Panc1 (cell line): ENCODE measurements around the gene NINJ2. TPM values are rescaled to one million over a fixed set of nuclear protein-coding genes. Genes with fewer than 3 reads are reported as not detected.
"Not testable (repeated sequence)": the region's sequence is repeated elsewhere in the genome, so short reads cannot be mapped to it uniquely, and the experiment has no call there.

Experiments used
- ATAC-seq: fragments of 200-7000 bp; cut with Tn5 transposase; 2 replicates; pipeline ENCODE4 v1.9.1; 2020; ENCODE audit warnings: mild to moderate bottlenecking, moderate library complexity
- BruUV-seq: library from RNA; stranded (reverse); fragments of 400-500 nt; replicated peaks from 2 replicates; lab custom pipeline; 2021; lab: Mats Ljungman, UMichigan
- CTCF ChIA-PET: fragments of 300-600 bp; sonication (Branson Sonifier 250); formaldehyde crosslinking; loops from one replicate; lab custom pipeline; 2022; ENCODE audit warnings: antibody characterized with exemption; lab: Charles Lee
- POLR2A ChIA-PET: fragments of 300-600 bp; sonication (Branson Sonifier 250); formaldehyde crosslinking; loops from one replicate; lab custom pipeline; 2022; ENCODE audit warnings: antibody characterized with exemption; lab: Charles Lee
- DNase-seq: peaks from one replicate; pipeline ENCODE4 v3.0.0-alpha.2; 2010; ENCODE audit warnings: low read depth, low spot score
- H3K27ac ChIP-seq: 2 replicates; pipeline ENCODE4 v1.5.1; 2011; ENCODE audit warnings: mild to moderate bottlenecking, low read length, inconsistent platforms
- H3K27me3 ChIP-seq: fragments of 200-500 bp; sonication (Bioruptor generic); 2 replicates; pipeline ENCODE4 v1.6.0; 2014; ENCODE audit warnings: low read length, inconsistent platforms; ENCODE audit not compliant: control insufficient read depth, insufficient read depth
- H3K36me3 ChIP-seq: fragments of 200-500 bp; sonication (Bioruptor generic); 2 replicates; pipeline ENCODE4 v1.5.1; 2014; ENCODE audit warnings: inconsistent platforms, mild to moderate bottlenecking, low read length, moderate library complexity; ENCODE audit not compliant: control insufficient read depth, insufficient read depth
- H3K4me1 ChIP-seq: 2 replicates; pipeline ENCODE4 v1.5.1; 2011; ENCODE audit warnings: inconsistent platforms, mild to moderate bottlenecking, low read length, moderate library complexity; ENCODE audit not compliant: control insufficient read depth, insufficient read depth
- H3K4me3 ChIP-seq, 2 experiments: 2 replicates each; pipeline ENCODE4 v1.5.1; 2011 to 2012; ENCODE audit warnings: low read depth in 2 of 2, low read length in 2 of 2, mild to moderate bottlenecking in 2 of 2, inconsistent platforms in 1 of 2, moderate library complexity in 1 of 2
- H3K9me3 ChIP-seq: fragments of 200-500 bp; sonication (Bioruptor generic); 2 replicates; pipeline ENCODE4 v1.5.1; 2014; ENCODE audit warnings: low read depth, mild to moderate bottlenecking, inconsistent platforms, low read length, moderate library complexity; ENCODE audit not compliant: control insufficient read depth, insufficient read depth
- POLR2AphosphoS5 ChIP-seq: IDR thresholded peaks from 2 replicates; pipeline ENCODE4 v1.6.1; 2012; ENCODE audit warnings: mild to moderate bottlenecking, low read depth, low read length, moderate library complexity
- SIN3A ChIP-seq: IDR thresholded peaks from 2 replicates; pipeline ENCODE4 v1.6.1; 2012; ENCODE audit warnings: low read depth, mild to moderate bottlenecking, low read length, moderate library complexity, borderline replicate concordance; ENCODE audit not compliant: insufficient read depth
- TCF7L2 ChIP-seq: IDR thresholded peaks from 2 replicates; pipeline ENCODE4 v1.6.1; 2011; ENCODE audit warnings: mild to moderate bottlenecking, low read depth, low read length, inconsistent platforms
- in situ Hi-C: cut with HindIII; loops from 2 replicates; pipeline ENCODE4 v1.10.0; 2016; ENCODE audit warnings: low sequenced_read_pairs, low pct_unique_long_range_greater_than_20kb
- intact Hi-C: fragments of 100-400 bp; cut with micrococcal nuclease; formaldehyde crosslinking; loops from one replicate; pipeline ENCODE4 v1.10.0; 2022; ENCODE audit not compliant: unreplicated experiment
- total RNA-seq: library from RNA; stranded (reverse); gene quantifications from one replicate; pipeline ENCODE4 v1.2.1, GENCODE V29; 2021; ENCODE audit not compliant: unreplicated experiment
- TF ChIP-seq, protein P1 (sequence below), 2 experiments: IDR thresholded peaks; 2 replicates each; pipeline ENCODE4 v1.6.1; 2011 to 2012; ENCODE audit warnings: low read depth in 2 of 2, control low read depth in 1 of 2, low read length in 1 of 2, mild to moderate bottlenecking in 1 of 2, moderate library complexity in 1 of 2; ENCODE audit not compliant: insufficient read depth in 1 of 2
- TF ChIP-seq, protein P2 (sequence below): fragments of 450-650 bp; IDR thresholded peaks from 2 replicates; pipeline ENCODE4 v1.5.1; 2017; ENCODE audit warnings: mild to moderate bottlenecking

NINJ2 gene
- total RNA-seq, 1 experiment from 2014 or later = 1.9 TPM

DNA sequence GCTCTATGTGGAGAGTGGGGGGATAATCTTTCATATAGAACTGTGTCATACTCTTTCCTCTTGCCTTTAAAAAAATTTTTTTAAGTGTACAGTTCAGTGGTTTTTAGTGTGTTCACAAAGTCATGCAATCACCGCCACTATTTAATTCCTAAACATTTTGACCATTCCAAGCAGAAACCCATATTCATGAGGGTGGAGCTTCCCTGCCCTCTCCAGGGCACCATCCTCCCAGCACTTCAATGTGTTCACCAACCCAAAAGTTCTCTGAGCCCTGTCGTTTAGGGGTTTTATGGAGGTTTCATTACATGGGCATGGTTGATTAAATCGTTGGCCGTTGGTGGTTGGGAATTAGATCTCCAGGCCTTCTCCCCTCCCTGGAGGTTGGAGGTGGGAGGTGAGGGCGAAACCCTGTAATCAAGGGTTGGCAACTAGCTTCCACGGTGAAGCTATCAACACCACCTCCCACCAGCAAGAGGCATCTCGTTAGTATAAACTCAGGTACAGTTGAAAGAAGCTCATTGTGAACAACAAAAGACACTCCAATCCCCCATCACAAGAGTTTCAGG is 46.3 kb upstream of the NINJ2 start:
- POLR2A ChIA-PET = interaction anchor here (0.5 to 0.6 kb wide), 2 partner anchors 33 to 53 kb away, joined by 3 to 5 read pairs; no protein-coding TSS in a partner anchor
- Histone ChIP-seq H3K36me3 (no peaks in the 10 kb centered on the region), H3K4me3 (no peak overlapping the region), H3K27me3 (no peaks in the 10 kb centered on the region), H3K9me3 (no peaks in the 10 kb centered on the region), H3K27ac (no peak overlapping the region), H3K4me1 (peaks cover 5% of the 10 kb centered on the region)
- ATAC-seq = no peak
- in situ Hi-C loops = no loop called here
- CTCF ChIA-PET = no interaction called here
- TF ChIP-seq SIN3A (no peak), TCF7L2 (no peak), POLR2AphosphoS5 (no peak)
- TF ChIP-seq, protein P1, sequence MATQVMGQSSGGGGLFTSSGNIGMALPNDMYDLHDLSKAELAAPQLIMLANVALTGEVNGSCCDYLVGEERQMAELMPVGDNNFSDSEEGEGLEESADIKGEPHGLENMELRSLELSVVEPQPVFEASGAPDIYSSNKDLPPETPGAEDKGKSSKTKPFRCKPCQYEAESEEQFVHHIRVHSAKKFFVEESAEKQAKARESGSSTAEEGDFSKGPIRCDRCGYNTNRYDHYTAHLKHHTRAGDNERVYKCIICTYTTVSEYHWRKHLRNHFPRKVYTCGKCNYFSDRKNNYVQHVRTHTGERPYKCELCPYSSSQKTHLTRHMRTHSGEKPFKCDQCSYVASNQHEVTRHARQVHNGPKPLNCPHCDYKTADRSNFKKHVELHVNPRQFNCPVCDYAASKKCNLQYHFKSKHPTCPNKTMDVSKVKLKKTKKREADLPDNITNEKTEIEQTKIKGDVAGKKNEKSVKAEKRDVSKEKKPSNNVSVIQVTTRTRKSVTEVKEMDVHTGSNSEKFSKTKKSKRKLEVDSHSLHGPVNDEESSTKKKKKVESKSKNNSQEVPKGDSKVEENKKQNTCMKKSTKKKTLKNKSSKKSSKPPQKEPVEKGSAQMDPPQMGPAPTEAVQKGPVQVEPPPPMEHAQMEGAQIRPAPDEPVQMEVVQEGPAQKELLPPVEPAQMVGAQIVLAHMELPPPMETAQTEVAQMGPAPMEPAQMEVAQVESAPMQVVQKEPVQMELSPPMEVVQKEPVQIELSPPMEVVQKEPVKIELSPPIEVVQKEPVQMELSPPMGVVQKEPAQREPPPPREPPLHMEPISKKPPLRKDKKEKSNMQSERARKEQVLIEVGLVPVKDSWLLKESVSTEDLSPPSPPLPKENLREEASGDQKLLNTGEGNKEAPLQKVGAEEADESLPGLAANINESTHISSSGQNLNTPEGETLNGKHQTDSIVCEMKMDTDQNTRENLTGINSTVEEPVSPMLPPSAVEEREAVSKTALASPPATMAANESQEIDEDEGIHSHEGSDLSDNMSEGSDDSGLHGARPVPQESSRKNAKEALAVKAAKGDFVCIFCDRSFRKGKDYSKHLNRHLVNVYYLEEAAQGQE (IDR thresholded peaks at IDR 0.05; ENCODE audit: insufficient read depth in 1 of 2, low read depth in 2 of 2, low read length in 1 of 2) = no peak
- TF ChIP-seq, protein P2, sequence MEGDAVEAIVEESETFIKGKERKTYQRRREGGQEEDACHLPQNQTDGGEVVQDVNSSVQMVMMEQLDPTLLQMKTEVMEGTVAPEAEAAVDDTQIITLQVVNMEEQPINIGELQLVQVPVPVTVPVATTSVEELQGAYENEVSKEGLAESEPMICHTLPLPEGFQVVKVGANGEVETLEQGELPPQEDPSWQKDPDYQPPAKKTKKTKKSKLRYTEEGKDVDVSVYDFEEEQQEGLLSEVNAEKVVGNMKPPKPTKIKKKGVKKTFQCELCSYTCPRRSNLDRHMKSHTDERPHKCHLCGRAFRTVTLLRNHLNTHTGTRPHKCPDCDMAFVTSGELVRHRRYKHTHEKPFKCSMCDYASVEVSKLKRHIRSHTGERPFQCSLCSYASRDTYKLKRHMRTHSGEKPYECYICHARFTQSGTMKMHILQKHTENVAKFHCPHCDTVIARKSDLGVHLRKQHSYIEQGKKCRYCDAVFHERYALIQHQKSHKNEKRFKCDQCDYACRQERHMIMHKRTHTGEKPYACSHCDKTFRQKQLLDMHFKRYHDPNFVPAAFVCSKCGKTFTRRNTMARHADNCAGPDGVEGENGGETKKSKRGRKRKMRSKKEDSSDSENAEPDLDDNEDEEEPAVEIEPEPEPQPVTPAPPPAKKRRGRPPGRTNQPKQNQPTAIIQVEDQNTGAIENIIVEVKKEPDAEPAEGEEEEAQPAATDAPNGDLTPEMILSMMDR = no peak
- intact Hi-C loops = no loop called here
- BruUV-seq = no TSS peak
- DNase-seq = no peak

DNA sequence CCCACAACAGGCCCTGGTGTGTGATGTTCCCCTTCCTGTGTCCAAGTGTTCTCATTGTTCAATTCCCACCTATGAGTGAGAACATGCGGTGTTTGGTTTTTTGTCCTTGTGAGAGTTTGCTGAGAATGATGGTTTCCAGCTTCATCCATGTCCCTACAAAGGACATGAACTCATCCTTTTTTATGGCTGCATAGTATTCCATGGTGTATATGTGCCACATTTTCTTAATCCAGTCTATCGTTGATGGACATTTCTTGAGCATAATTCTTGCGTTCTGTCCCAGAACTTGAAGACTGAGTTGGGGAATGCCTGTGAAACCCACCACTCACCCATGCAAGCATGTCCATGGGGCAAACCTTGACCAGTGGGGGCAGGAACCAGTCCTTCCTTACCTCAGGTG is 44.8 kb upstream of the NINJ2 start:
- H3K4me3 ChIP-seq, POLR2A ChIA-PET, CTCF ChIA-PET, H3K27me3 ChIP-seq, H3K9me3 ChIP-seq, H3K4me1 ChIP-seq, BruUV-seq, DNase-seq, in situ Hi-C loops, H3K27ac ChIP-seq, intact Hi-C loops, H3K36me3 ChIP-seq, ATAC-seq: not testable (repeated sequence)

DNA sequence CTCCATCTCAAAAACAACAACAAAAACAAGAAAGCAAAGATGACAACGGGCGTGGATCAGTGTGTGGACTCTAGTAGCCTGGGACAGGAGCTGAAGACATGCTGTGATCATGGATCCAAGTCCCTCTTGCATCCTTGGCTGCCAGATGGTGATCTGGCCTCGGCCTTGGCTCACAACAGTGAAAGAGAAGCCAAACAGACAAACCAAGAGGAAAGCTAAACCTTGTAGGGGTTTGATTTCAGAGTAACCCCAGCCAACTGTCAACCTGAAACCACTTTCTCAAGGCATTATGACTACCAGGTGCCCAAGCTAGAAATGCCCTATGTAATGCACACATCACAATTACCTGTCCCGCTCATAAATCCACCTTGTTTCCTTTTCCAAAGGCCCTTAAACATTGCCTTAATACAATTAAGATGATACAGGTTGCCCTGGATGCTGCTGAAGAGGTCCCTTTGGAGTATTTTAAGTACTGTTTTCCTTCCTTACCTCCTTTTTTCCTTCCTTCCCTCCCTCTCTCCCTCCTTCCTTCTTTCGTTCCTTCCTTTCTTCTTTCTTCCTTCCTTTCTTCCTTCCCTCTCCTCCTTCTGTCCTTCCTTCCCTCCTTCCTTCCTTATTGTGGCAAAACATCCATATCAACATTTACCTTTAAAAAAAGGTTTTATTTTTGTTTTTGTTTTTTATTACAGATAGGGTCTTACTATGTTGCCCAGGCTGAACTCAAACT is 41.4 kb upstream of the NINJ2 start:
- Histone ChIP-seq H3K4me1 (no peaks in the 10 kb centered on the region), H3K27me3 (no peaks in the 10 kb centered on the region), H3K9me3 (no peaks in the 10 kb centered on the region), H3K36me3 (no peaks in the 10 kb centered on the region), H3K4me3 (no peak overlapping the region), H3K27ac (no peak overlapping the region)
- TF ChIP-seq, protein P1 (IDR thresholded peaks at IDR 0.05; ENCODE audit: insufficient read depth in 1 of 2, low read depth in 2 of 2, low read length in 1 of 2) = no peak
- TF ChIP-seq TCF7L2 = no peak
- no peak for TF ChIP-seq POLR2AphosphoS5
- no peak for TF ChIP-seq SIN3A
- TF ChIP-seq, protein P2 = no peak
- ChIA-PET POLR2A (no interaction called here), CTCF (no interaction called here)
- no TSS peak for BruUV-seq
- in situ Hi-C loops (no loop called here), intact Hi-C loops (no loop called here)
- DNase-seq = no peak
- no peak for ATAC-seq
